ENCODE data around the gene COL21A1.

COL21A1 gene

DNA sequence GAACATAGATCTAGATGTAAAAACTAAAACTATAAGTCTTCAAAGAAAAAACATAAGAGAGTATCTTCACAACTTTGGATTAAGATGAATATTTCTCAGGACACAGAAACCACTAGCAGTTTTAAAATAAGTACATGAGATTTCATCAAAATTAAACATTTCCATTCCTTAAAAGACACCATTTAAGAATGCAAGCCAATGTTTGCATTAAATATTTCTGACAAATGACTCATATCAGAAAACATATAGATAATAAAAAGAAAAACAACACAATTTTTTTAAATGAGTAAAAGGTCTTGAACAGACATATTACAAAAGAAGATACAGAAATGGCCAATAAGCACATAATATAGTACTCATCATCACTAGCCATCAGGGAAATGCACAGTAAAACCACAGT, 59.7 kb downstream of the COL21A1 start:
- ATAC-seq: no peak

DNA sequence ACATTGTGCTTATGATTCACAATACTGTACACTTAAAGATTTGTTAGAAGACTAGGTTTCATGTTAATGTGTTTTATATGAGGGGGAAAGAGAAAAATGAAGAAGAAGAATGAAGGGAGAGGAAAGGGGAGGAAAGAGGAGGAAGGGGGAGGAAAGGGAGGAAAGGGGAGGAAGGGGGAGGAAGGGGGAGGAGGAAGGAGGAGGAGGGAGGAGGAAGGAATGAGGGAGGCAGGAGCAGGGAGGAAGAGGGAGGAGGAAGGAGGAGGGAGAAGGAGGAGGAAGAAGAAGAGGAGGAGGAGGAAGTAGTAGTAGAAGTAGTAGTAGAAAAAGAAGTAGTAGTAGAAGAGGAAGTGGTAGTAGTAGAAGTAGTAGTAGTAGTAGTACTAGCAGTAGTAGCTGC, 70.6 kb downstream of the COL21A1 start:
- DNase-seq: no peak

More for the DNA sequence above, 59.7 kb downstream of the COL21A1 start:
- no peak for DNase-seq

DNA sequence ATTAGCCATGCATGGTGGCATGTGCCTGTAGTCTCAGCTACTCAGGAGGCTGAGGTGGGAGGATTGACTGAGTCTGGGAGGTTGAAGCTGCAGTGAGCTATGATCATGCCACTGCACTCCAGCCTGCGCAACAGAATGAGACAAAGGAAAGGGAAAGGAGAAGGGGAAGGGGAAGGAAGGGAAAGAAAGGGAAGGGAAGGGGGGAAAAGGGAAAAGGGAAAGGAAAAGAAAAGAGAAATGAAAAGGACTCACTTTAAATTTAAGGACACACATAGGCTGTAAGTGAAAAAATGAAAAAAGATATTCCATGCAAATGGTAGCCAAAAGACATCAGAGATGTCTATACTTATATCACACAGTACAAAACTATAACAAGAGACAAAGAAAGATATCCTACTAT, 74.2 kb downstream of the COL21A1 start:
- DNase-seq: no peak
- no peak for ATAC-seq

More for the DNA sequence above, 70.6 kb downstream of the COL21A1 start:
- ATAC-seq: no peak

DNA sequence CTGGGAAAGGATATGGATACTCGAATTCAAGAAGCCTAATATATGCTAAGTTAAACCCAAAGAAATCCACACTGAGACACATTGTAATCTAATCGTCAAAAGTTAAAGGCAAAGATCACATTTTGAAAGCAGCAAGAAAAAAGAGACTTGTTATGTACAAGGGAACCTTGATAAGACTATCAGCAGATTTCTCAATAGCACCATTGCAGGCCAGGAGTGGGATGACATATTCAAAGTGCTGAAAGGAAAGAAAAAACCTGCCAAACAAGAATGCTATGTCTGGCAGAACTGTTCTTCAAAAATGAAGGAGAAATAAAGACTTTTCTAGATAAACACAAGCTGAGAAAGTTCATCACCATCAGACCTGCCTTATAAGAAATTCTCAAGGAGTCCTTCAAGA, 75.2 kb downstream of the COL21A1 start:
- no peak for DNase-seq
- ATAC-seq: no peak

DNA sequence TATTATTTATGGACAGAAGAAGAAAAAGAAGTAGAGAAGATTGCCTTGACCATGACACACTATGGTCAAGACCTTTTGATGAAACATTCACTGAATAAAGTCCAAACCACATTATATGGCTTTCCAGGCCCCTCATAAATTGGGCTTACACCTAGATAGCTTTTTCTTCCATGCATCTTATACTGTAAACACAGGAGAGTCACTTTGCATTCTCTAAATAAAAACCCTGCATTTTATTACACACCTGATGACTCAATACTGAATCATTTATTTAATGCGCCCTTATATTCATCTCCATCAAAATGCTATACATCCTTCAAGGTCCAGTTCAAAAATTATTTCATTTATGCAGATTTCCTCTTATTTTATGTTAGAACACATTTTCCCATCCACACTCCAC, 78.0 kb downstream of the COL21A1 start:
- ATAC-seq: no peak
- DNase-seq: no peak

DNA sequence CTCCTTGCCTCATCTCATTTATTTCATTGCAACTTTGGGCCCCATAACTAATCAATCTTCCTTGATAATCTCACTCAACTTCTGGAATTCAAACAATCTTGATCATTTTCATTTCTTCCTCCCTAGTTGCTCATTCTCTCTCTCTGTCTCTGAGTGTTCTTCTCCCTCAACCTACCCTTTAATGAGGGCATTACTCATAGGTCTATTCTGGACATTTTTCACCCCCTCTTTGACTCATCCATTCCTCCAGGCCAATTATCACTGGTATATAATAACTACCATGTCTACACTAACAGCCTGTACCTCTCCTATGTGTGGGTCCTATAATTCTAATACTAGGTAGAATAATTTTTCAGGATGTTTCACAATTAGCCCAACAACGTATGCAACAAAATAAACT, 78.8 kb downstream of the COL21A1 start:
- DNase-seq (no peak), ATAC-seq (no peak)

DNA sequence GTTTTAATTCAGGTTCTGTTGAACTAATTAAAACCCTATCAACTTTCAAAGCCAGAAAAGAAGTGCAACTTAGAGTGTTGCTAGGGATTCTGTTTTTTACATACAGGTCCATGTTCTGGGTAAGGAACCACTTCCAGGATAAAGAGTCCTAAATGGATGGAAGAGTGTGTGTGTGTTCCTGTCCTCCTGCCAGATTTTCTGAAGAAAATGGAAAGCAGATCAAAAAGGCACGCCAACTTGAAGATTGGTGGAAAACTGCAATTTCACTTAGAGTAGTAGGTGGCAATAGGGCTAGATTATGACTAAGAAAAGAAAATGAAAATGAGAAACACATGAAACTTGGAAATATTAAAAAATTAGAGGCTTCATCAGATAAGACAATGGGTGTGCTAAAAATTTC, 85.3 kb downstream of the COL21A1 start:
- no peak for ATAC-seq
- no peak for DNase-seq

GRCh38 chr6:56160489-56160888, 86.9 kb downstream of the COL21A1 start:
- DNase-seq (no peak), ATAC-seq (no peak)

DNA sequence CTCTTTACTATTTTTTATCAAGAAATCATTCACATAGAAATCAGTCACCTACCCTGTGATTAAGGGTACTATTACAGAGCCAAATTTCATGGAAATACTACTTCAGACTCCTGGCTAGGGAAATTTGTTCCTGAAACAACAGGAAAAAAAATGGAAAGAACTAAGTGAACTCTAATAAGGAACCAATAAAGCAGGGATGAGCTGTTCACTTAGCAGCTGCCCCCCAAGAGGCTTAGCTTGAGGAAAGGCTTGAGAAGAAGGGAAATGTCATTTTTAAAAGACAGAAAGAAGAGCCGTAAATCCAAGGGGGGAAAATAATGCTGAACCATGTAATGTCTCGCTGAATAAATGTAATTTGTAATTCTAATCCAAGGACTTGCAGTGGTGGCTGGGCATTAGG, 88.8 kb downstream of the COL21A1 start:
- ATAC-seq: no peak
- DNase-seq: no peak

GRCh38 chr6:56156643-56157042, 90.7 kb downstream of the COL21A1 start:
- ATAC-seq: no peak
- DNase-seq: no peak

- DNase-seq (no peak), ATAC-seq (no peak)
These were observed 91.7 kb downstream of the COL21A1 start for GRCh38 chr6:56155634-56156141.

DNA sequence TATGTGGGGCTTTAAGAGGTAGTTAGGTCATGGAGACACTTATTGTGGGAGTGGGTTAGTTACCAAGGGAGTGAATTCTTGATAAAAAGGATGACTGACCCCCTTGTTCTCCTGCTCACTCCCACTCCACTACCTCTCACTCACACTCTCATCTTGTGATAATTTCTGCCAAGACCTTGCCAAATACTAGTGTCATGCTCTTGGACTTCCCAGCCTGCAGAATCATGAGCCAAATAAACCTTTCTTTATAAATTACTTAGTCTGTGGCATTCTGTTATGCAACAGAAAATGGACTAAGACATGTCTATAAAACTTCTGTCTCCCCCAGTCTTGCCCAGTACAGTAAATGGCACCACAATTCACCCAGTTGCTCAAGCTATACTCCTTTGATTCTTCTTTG, 93.3 kb downstream of the COL21A1 start:
- no peak for DNase-seq
- ATAC-seq: no peak

DNA sequence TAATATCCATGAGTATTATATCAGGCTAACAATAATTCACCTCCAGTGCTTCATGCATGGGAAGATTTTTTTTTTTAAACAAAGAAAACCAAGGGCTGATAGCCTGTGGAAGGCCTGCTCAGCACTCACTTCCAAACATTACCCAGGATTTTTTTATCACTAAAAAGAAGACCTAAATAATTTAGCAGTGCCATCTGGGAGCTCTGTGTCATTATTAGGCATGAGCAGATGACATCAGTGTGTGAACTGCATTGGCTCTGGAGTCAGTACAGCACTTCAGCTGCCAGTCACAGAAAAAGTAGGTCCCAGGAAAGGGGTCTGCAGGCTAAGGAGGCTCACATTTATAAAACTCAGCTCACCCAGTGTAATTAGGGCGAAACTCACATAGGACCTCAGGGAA, 94.8 kb downstream of the COL21A1 start:
- ATAC-seq (no peak), DNase-seq (no peak)

DNA sequence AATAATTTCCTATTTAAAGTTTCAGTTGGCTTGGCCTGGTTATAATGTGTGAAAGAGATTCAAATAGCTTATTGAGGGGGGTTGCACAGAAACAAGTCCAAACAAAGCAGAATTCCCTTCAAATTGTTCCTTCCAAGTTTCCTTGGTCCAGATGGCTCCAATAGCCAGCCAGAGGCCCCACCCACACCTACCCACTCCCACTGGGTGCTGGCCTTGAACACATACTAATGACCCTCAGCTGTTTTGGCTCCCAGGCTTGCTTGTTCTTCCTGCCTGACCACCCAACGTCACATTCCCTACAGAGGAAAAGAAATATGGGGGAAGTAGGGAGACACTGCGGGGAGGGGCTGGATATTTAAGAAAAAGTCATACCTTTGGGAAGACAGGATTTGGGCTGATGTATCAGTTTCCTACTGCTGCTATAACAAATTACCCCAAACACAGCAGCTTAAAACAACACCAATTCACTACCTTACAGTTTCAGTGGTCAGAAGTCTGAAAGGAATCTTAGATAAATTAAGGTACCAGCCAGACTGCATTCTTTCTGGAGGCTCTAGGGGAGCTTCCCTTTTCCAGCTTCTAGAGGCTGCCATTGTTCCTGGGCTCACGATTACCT, 95.7 kb downstream of the COL21A1 start:
- ATAC-seq (no peak), DNase-seq (no peak)

DNA sequence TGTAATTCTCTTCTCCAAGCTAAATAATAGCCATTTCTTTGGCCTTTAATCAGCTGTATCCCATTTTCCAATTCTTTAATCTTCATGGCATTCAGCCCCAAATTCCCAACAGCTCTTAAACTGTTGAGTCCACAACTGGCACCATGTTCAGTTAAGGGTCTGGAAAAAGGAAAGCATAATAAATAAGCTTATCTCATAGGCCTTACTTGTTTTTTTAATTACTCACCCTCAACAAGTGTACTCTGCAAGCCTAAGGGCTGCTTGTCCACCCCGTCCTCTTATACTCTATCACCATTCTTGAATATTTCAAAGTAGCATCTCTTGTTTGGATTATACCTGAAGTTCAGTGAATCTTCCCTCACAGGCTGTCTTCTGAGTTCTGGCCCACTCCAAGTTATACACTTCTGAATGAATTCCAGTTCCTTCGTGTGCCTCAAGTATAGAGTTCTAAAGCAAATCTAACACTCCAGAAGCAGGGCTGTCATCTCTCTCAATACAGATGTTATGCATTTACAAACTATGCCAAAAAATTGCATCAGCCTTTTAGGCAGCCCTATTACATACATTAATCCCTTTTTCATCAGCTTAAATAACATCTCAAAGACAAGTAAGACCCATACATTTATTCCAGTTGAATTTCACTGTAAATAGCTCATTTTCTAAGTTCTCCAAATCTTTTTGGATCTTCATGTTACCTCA, 98.7 kb downstream of the COL21A1 start:
- no peak for DNase-seq
- no peak for ATAC-seq

- no peak for ATAC-seq
- DNase-seq: no peak
These were observed 99.6 kb downstream of the COL21A1 start for GRCh38 chr6:56147766-56148165.

DNA sequence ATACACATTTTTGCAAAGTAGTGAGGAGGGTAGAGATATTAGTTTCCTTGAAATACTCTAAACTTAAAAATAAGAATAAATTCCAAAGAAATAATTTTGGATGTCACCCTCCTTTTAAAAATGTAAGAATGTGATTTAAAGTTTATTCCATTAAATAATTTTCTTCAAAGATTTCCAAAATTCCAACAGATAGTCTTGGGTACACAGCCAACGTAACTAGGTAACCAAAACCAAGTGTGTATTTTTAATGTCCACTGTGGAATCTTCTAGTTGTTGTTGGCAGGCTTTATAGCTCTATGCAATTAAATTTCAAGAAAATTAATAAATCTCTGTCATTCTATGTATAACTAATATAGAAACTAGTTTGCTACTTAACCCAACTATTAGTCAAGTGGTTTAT, 101.3 kb downstream of the COL21A1 start:
- ATAC-seq (no peak), DNase-seq (no peak)

DNA sequence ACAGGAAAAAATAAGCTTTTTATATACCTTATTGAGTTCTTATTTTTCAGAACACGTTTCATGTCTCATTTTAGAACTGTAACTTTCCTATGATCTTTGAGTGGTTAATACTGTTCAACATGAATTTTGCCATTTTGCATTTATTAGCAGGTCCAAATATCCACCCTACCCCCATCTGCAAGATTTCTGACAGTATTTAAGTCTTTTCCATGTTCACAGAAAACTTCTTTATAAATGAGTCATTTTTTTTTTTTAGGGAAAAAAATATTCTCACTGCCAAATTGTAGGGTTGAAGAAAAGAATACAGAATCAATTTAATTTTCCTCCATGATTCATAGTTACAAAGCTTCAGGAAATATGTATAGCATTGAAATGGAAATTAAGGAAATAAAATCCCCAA, 101.8 kb downstream of the COL21A1 start:
- ATAC-seq (no peak), DNase-seq (no peak)

DNA sequence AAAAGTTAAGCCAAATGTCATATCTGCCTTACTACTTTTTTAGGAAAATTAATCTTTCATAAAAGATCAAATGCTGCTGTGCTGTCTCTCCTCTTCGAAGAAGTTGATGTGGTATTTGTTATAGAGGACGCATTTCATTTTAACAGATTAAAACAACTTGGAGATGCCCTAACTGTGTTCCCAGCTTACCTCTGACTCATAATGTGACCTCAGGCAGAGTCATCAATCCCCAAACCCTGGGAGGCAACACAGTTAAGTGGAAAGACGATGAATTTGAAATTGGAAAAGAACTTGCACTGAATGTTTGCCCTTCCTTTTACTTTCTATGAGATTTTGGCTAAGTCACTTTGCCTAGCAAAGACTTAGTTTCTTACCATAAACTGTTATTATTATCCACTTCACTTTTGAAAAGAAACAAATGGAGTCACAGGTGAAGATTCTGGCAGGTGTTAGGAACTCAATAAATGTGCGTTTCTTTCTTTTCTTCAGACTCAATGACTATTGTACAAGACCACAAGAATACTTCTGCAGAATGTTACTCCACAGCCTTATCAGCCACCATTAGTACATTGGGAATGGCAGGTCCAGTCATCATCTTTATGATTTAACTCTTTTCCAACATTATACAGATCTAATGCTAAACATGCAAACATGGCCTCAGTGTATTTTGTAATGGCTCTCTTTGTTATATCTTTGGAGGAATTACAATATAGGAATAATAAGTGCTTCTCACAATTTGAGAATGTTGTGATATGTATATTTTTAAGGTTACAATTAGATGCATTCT, 102.6 kb downstream of the COL21A1 start:
- no peak for DNase-seq
- no peak for ATAC-seq

GRCh38 chr6:56143796-56144195, 103.6 kb downstream of the COL21A1 start:
- DNase-seq (no peak), ATAC-seq (no peak)

DNA sequence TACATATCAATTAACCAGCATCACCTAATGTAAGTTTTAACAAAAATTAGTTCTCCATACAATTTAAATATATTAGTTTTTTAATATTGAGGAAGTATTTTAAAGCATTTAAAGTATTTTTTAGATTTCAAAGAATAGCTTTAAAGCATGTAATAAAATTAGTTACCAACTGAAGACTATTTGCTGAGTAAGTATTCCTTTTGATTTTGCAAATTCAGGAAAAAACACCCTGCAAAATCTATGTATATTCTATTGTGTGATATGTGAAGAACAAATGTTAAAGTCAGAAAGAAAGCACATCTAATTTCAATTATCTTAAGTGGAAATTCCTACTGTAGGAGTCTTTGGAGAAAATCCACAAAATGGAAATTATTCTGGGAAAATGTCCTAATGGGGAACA, 107.3 kb downstream of the COL21A1 start:
- DNase-seq (no peak), ATAC-seq (no peak)

- ATAC-seq (no peak), DNase-seq (no peak)
These were observed 131.7 kb downstream of the COL21A1 start for GRCh38 chr6:56115715-56116114.

- ATAC-seq (no peak), DNase-seq (no peak)
These were observed 138.2 kb downstream of the COL21A1 start for GRCh38 chr6:56109149-56109548.

All from stimulated activated naive CD8-positive, alpha-beta T cell treated with anti-CD3 and anti-CD28 coated beads, Interleukin-15, Interleukin-2, amounts not matched to agents 100 U/mL and 50 U/mL, for 24 hours (primary cell).